Uterus (tissue), 2 donors: ENCODE results near the gene BTBD9.

Source experiments
- CTCF ChIP-seq, 4 experiments: fragments of 200-600 bp in 2 of 4; fragments of 450-650 bp in 2 of 4; sonication (generic) in 2 of 4; IDR thresholded peaks; one replicate each; pipeline ENCODE4 v1.5.1; 2016 to 2019; ENCODE audit warnings: antibody characterized with exemption in 4 of 4, mild to moderate bottlenecking in 2 of 4, moderate library complexity in 1 of 4
- POLR2A ChIP-seq, 2 donors: fragments of 450-650 bp; IDR thresholded peaks; one replicate each; pipeline ENCODE4 v1.6.1; 2016; ENCODE audit warnings: antibody characterized with exemption in 2 of 2, mild to moderate bottlenecking in 1 of 2, moderate library complexity in 1 of 2

DNA sequence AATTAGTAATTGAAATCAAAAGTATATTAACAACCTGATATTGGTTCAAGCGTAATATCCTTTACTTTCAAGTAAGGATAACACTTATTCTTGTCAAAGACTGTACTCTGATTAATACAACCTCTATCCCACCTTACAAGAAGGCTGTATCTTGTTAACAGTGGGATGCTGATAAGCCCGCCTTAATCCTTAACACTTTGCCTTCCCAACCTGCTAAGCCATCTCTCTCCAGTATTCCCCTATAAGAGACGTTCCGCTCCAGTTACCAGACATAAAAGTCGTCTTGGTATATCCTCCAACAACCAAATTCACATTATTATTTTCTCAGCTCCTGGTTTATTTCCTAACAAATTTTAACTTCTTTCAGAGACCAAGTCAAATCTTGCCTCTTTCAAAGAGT lies 2.0 kb downstream of the BTBD9 start:
- TF ChIP-seq POLR2A (IDR thresholded peaks at IDR 0.05) (no peak), CTCF (IDR thresholded peaks at IDR 0.05) (no peak)
